ACC112 (cell line): ENCODE measurements around the gene OR51M1.
"Not testable (repeated sequence)": the region's sequence is repeated elsewhere in the genome, so short reads cannot be mapped to it uniquely, and the experiment has no call there.

Experiments used
- H2AFZ ChIP-seq: fragments of 200-600 bp; sonication (generic); one replicate; pipeline ENCODE4 v1.6.0; 2017; ENCODE audit warnings: antibody characterized with exemption, low read length; ENCODE audit not compliant: unreplicated experiment
- H3K27ac ChIP-seq: fragments of 200-600 bp; sonication (generic); 2 replicates; pipeline ENCODE4 v1.5.1; 2014; ENCODE audit warnings: low read depth, mild to moderate bottlenecking, antibody characterized with exemption, low read length, moderate library complexity
- H3K27me3 ChIP-seq: fragments of 200-600 bp; sonication (generic); 2 replicates; pipeline ENCODE4 v1.6.1; 2014; ENCODE audit warnings: mild to moderate bottlenecking, antibody characterized with exemption, low read length, moderate library complexity, mixed read lengths; ENCODE audit not compliant: insufficient read depth
- H3K36me3 ChIP-seq: fragments of 200-600 bp; sonication (generic); 2 replicates; pipeline ENCODE4 v1.6.1; 2016; ENCODE audit warnings: mild to moderate bottlenecking, antibody characterized with exemption, low read length, moderate library complexity, mixed read lengths; ENCODE audit not compliant: insufficient read depth
- H3K4me1 ChIP-seq: fragments of 200-600 bp; sonication (generic); one replicate; pipeline ENCODE4 v1.6.1; 2016; ENCODE audit warnings: low read length, mixed read lengths; ENCODE audit not compliant: insufficient read depth, unreplicated experiment, control insufficient read depth
- H3K4me3 ChIP-seq: fragments of 200-600 bp; sonication (generic); 2 replicates; pipeline ENCODE4 v1.5.1; 2014; ENCODE audit warnings: mild to moderate bottlenecking, low read depth, low read length
- H3K79me2 ChIP-seq: fragments of 200-600 bp; sonication (generic); one replicate; pipeline ENCODE4 v1.6.0; 2016; ENCODE audit warnings: low read length; ENCODE audit not compliant: control insufficient read depth, unreplicated experiment, insufficient read depth

OR51M1 gene

GRCh38 chr11:5356031-5356430 is 27.6 kb upstream of the OR51M1 start:
- not testable (repeated sequence) for H3K4me3 ChIP-seq, H3K4me1 ChIP-seq, H2AFZ ChIP-seq, H3K36me3 ChIP-seq, H3K79me2 ChIP-seq, H3K27me3 ChIP-seq, H3K27ac ChIP-seq

- Histone ChIP-seq H2AFZ (no peak overlapping the region), H3K27me3 (no peaks in the 10 kb centered on the region), H3K36me3 (no peaks in the 10 kb centered on the region), H3K4me3 (no peak overlapping the region), H3K27ac (no peak overlapping the region), H3K4me1 (peaks cover 41% of the 10 kb centered on the region), H3K79me2 (no peaks in the 10 kb centered on the region)
Measured at GRCh38 chr11:5362017-5362625, 21.5 kb upstream of the OR51M1 start.

GRCh38 chr11:5363679-5364078 is 19.9 kb upstream of the OR51M1 start:
- H3K27me3 ChIP-seq, result no peaks in the 10 kb centered on the region
- no peaks in the 10 kb centered on the region for H3K79me2 ChIP-seq
- H3K4me1 ChIP-seq, result peaks cover 57% of the 10 kb centered on the region
- H2AFZ ChIP-seq, result no peak overlapping the region
- H3K36me3 ChIP-seq, result no peaks in the 10 kb centered on the region
- no peak overlapping the region for H3K4me3 ChIP-seq
- peak overlapping the region; percentile 84 for H3K27ac ChIP-seq

- H3K4me3 ChIP-seq, result peak overlapping the region; percentile 20; the same call in 1 of the 2 replicates
- H2AFZ ChIP-seq, result peak overlapping the region; percentile 44
- H3K79me2 ChIP-seq, result no peaks in the 10 kb centered on the region
- peaks cover 60% of the 10 kb centered on the region for H3K4me1 ChIP-seq
- H3K27ac ChIP-seq, result peak overlapping the region; percentile 84
- no peaks in the 10 kb centered on the region for H3K27me3 ChIP-seq
- no peaks in the 10 kb centered on the region for H3K36me3 ChIP-seq
Measured at GRCh38 chr11:5364214-5364613, 19.4 kb upstream of the OR51M1 start.

GRCh38 chr11:5366365-5366764 is 17.2 kb upstream of the OR51M1 start:
- not testable (repeated sequence) for H3K36me3 ChIP-seq, H3K4me3 ChIP-seq, H3K27me3 ChIP-seq, H2AFZ ChIP-seq, H3K79me2 ChIP-seq
- Histone ChIP-seq H3K27ac (peak overlapping the region; percentile 93), H3K4me1 (peaks cover 60% of the 10 kb centered on the region)

- no peak overlapping the region for H3K4me3 ChIP-seq
- peak overlapping the region; percentile 93 for H3K27ac ChIP-seq
- no peak overlapping the region for H2AFZ ChIP-seq
- peaks cover 60% of the 10 kb centered on the region for H3K4me1 ChIP-seq
- H3K79me2 ChIP-seq, result no peaks in the 10 kb centered on the region
- no peaks in the 10 kb centered on the region for H3K27me3 ChIP-seq
- no peaks in the 10 kb centered on the region for H3K36me3 ChIP-seq
Measured at GRCh38 chr11:5366856-5367255, 16.8 kb upstream of the OR51M1 start.

- H3K27ac ChIP-seq, result peak overlapping the region; percentile 93
Measured at GRCh38 chr11:5367448-5368074, 16.1 kb upstream of the OR51M1 start.

GRCh38 chr11:5368502-5369043 is 15.0 kb upstream of the OR51M1 start:
- peak overlapping the region; percentile 22 for H2AFZ ChIP-seq
- no peaks in the 10 kb centered on the region for H3K79me2 ChIP-seq
- H3K4me1 ChIP-seq, result peaks cover 51% of the 10 kb centered on the region
- H3K4me3 ChIP-seq, result no peak overlapping the region
- peak overlapping the region; percentile 93 for H3K27ac ChIP-seq
- H3K27me3 ChIP-seq, result no peaks in the 10 kb centered on the region
- H3K36me3 ChIP-seq, result no peaks in the 10 kb centered on the region

More at GRCh38 chr11:5367448-5368074, 16.1 kb upstream of the OR51M1 start:
- Histone ChIP-seq H3K27me3 (no peaks in the 10 kb centered on the region), H3K4me3 (no peak overlapping the region), H3K36me3 (no peaks in the 10 kb centered on the region), H2AFZ (peak overlapping the region; percentile 48), H3K4me1 (peaks cover 56% of the 10 kb centered on the region), H3K79me2 (no peaks in the 10 kb centered on the region)

- H3K36me3 ChIP-seq, result no peaks in the 10 kb centered on the region
- H3K4me3 ChIP-seq, result no peak overlapping the region
- H3K27ac ChIP-seq, result no peak overlapping the region
- peaks cover 39% of the 10 kb centered on the region for H3K4me1 ChIP-seq
- no peaks in the 10 kb centered on the region for H3K27me3 ChIP-seq
- no peak overlapping the region for H2AFZ ChIP-seq
- H3K79me2 ChIP-seq, result no peaks in the 10 kb centered on the region
Measured at GRCh38 chr11:5369789-5370188, 13.8 kb upstream of the OR51M1 start.

- no peak overlapping the region for H3K4me3 ChIP-seq
- no peak overlapping the region for H2AFZ ChIP-seq
- H3K27me3 ChIP-seq, result peaks cover 28% of the 10 kb centered on the region
- no peaks in the 10 kb centered on the region for H3K36me3 ChIP-seq
- H3K27ac ChIP-seq, result no peak overlapping the region
- no peaks in the 10 kb centered on the region for H3K79me2 ChIP-seq
- H3K4me1 ChIP-seq, result no peaks in the 10 kb centered on the region
Measured at GRCh38 chr11:5380740-5381342, 2.8 kb upstream of the OR51M1 start.

GRCh38 chr11:5384335-5384734 is 723 bp downstream of the OR51M1 start:
- H2AFZ ChIP-seq, result no peak overlapping the region
- no peaks in the 10 kb centered on the region for H3K79me2 ChIP-seq
- peaks cover 28% of the 10 kb centered on the region for H3K27me3 ChIP-seq

More at GRCh38 chr11:5384335-5384734, 723 bp downstream of the OR51M1 start:
- Histone ChIP-seq H3K4me1 (no peaks in the 10 kb centered on the region), H3K4me3 (no peak overlapping the region), H3K36me3 (no peaks in the 10 kb centered on the region), H3K27ac (no peak overlapping the region)
